Ovary (tissue), 3 donors: ENCODE measurements around the gene DENND1A.

ENCODE experiments used
- CTCF ChIP-seq, 3 donors: fragments of 450-650 bp in 2 of 3; fragments of 200-600 bp in 1 of 3; IDR thresholded peaks; one replicate each; pipeline versions ENCODE4 v1.5.1 to v1.8.0; 2016 to 2022; ENCODE audit warnings: antibody characterized with exemption in 3 of 3, mild to moderate bottlenecking in 1 of 3
- POLR2A ChIP-seq: fragments of 450-650 bp; IDR thresholded peaks from one replicate; pipeline ENCODE4 v1.6.1; 2017; ENCODE audit warnings: antibody characterized with exemption, mild to moderate bottlenecking, moderate library complexity
- donor health status: DM: no; HTN: no; CAD: no.

DNA sequence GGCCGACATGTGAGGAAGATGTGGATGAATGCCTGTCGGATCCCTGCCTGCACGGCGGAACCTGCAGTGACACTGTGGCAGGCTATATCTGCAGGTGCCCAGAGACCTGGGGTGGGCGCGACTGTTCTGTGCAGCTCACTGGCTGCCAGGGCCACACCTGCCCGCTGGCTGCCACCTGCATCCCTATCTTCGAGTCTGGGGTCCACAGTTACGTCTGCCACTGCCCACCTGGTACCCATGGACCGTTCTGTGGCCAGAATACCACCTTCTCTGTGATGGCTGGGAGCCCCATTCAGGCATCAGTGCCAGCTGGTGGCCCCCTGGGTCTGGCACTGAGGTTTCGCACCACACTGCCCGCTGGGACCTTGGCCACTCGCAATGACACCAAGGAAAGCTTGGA, 559.8 kb downstream of the DENND1A start:
- no peak for TF ChIP-seq CTCF (IDR thresholded peaks at IDR 0.05)
- no peak for TF ChIP-seq POLR2A
